Measurements from ENCODE around the gene NDRG3.
"Not testable (repeated sequence)": the region's sequence is repeated elsewhere in the genome, so short reads cannot be mapped to it uniquely, and the experiment has no call there.

NDRG3 gene

GRCh38 chr20:36614781-36615557 is 130.9 kb downstream of the NDRG3 start:
- in situ Hi-C loops (cut with MboI; ENCODE audit: low sequenced_read_pairs), result no loop called here

- in situ Hi-C loops (cut with MboI; ENCODE audit: low sequenced_read_pairs), result no loop called here
Measured at GRCh38 chr20:36613974-36614373, 131.9 kb downstream of the NDRG3 start.

- in situ Hi-C loops (cut with MboI; ENCODE audit: low sequenced_read_pairs), result no loop called here
Measured at GRCh38 chr20:36611625-36612024, 134.3 kb downstream of the NDRG3 start.

- in situ Hi-C loops (cut with MboI; ENCODE audit: low sequenced_read_pairs), result not testable (repeated sequence)
Measured at GRCh38 chr20:36608388-36608728, 137.5 kb downstream of the NDRG3 start.

GRCh38 chr20:36607586-36608387 is 138.1 kb downstream of the NDRG3 start:
- in situ Hi-C loops (cut with MboI; ENCODE audit: low sequenced_read_pairs), result no loop called here

GRCh38 chr20:36606158-36607066 is 139.5 kb downstream of the NDRG3 start:
- in situ Hi-C loops (cut with MboI; ENCODE audit: low sequenced_read_pairs), result no loop called here

GRCh38 chr20:36605399-36606157 is 140.3 kb downstream of the NDRG3 start, which contains the start of gene RAB5IF:
TSS of gene RAB5IF (plus strand) at chr20:36605779. CDS start at chr20:36605952, 173 bp downstream.
- in situ Hi-C loops (cut with MboI; ENCODE audit: low sequenced_read_pairs), result no loop called here

GRCh38 chr20:36604952-36605398 is 140.9 kb downstream of the NDRG3 start:
- in situ Hi-C loops (cut with MboI; ENCODE audit: low sequenced_read_pairs), result no loop called here

Data from HL-60/S4 treated with phorbol 12-myristate 13-acetate at 8.2 ng/mL for 4 days and 3 days (cell line).